ENCODE measurements around the gene GALNTL6.

GRCh38 chr4:172554588-172554987, 741.4 kb downstream of the GALNTL6 start:
- TF ChIP-seq EZH2 (IDR thresholded peaks at IDR 0.05; ENCODE audit: insufficient read depth, poor library complexity, severe bottlenecking) (no peak), EZH2phosphoT487 (IDR thresholded peaks at IDR 0.05; ENCODE audit: insufficient read depth, low read depth) (no peak)
